Measurements from ENCODE around the gene SLC15A4.

- no peak for TF ChIP-seq PPARA (CRISPR knock-in tag; IDR thresholded peaks at IDR 0.05; ENCODE audit: borderline replicate concordance)
- no peak for TF ChIP-seq ARNTL (CRISPR knock-in tag; IDR thresholded peaks at IDR 0.05; ENCODE audit: borderline replicate concordance, low read depth)
- TF ChIP-seq RARB (CRISPR knock-in tag; IDR thresholded peaks at IDR 0.05), result no peak
- no peak for TF ChIP-seq ZFP30 (CRISPR knock-in tag; IDR thresholded peaks at IDR 0.05)
- TF ChIP-seq PATZ1 (CRISPR knock-in tag; IDR thresholded peaks at IDR 0.05; ENCODE audit: borderline replicate concordance), result no peak
Measured at GRCh38 chr12:128872303-128872702, 48.5 kb upstream of the SLC15A4 start.

Measured in SK-N-SH treated with all-trans-retinoic acid at 6 μM for 48 hours (cell line).